Thyroid gland (tissue), 4 donors: ENCODE data around the gene SH3RF3.

Experiments used
- CTCF ChIP-seq, 6 experiments: fragments of 200-600 bp in 3 of 6; fragments of 450-650 bp in 3 of 6; sonication (generic) in 3 of 6; IDR thresholded peaks; one replicate each; pipeline ENCODE4 v1.5.1; 2016 to 2019; ENCODE audit warnings: antibody characterized with exemption in 6 of 6, mild to moderate bottlenecking in 2 of 6, inconsistent platforms in 1 of 6, moderate library complexity in 1 of 6
- POLR2A ChIP-seq, 2 donors: fragments of 450-650 bp; IDR thresholded peaks; one replicate each; pipeline ENCODE4 v1.6.1; 2017; ENCODE audit warnings: antibody characterized with exemption in 2 of 2, mild to moderate bottlenecking in 2 of 2, moderate library complexity in 1 of 2

GRCh38 chr2:109085912-109086742 is 42.9 kb upstream of the SH3RF3 start:
- TF ChIP-seq CTCF (IDR thresholded peaks at IDR 0.05) (no peak), POLR2A (IDR thresholded peaks at IDR 0.05) (no peak)
